AG09309 (cell line): ENCODE data around the gene DNAJC9.

Source experiments
- DNase-seq: peaks from one replicate; pipeline ENCODE4 v3.0.0-alpha.2; 2010; ENCODE audit warnings: low read depth
- H3K4me3 ChIP-seq: 2 replicates; pipeline ENCODE4 v1.5.1; 2011; ENCODE audit warnings: mild to moderate bottlenecking, low read depth, low read length, moderate library complexity; ENCODE audit not compliant: control insufficient read depth
- CTCF ChIP-seq: IDR thresholded peaks from 2 replicates; pipeline ENCODE4 v1.5.1; 2011; ENCODE audit warnings: mild to moderate bottlenecking, low read depth, low read length, inconsistent platforms; ENCODE audit not compliant: insufficient read depth, control insufficient read depth; ENCODE audit errors: missing control alignments

The DNAJC9 gene

GRCh38 chr10:73252445-73253224 lies 5.6 kb upstream of the DNAJC9 start, which contains the start of gene MRPS16:
Gene MRPS16 (minus strand): TSS chr10:73252644. CDS start chr10:73252482, 162 bp downstream.
- peak; percentile 88 for DNase-seq
- peak within 1 kb of the TSS; percentile 85 for H3K4me3 ChIP-seq
- no peak for TF ChIP-seq CTCF

- no peak for TF ChIP-seq CTCF
- no peak for DNase-seq
- peak overlapping the region; percentile 85 for H3K4me3 ChIP-seq
Measured at GRCh38 chr10:73251683-73252444, 4.8 kb upstream of the DNAJC9 start.

- H3K4me3 ChIP-seq = no peak overlapping the region
- no peak for TF ChIP-seq CTCF
- no peak for DNase-seq
Measured at GRCh38 chr10:73248259-73248724, 1.2 kb upstream of the DNAJC9 start.

- no peak for TF ChIP-seq CTCF
- DNase-seq = no peak
- H3K4me3 ChIP-seq = peak overlapping the region; percentile 57
Measured at GRCh38 chr10:73247509-73248258, 629 bp upstream of the DNAJC9 start.

GRCh38 chr10:73246322-73246645 lies 771 bp downstream of the DNAJC9 start:
- no peak for TF ChIP-seq CTCF
- no peak for DNase-seq
- peak overlapping the region; percentile 57 for H3K4me3 ChIP-seq

GRCh38 chr10:73244866-73245477 lies 2.1 kb downstream of the DNAJC9 start:
- no peak for DNase-seq
- TF ChIP-seq CTCF = no peak
- H3K4me3 ChIP-seq = peak overlapping the region; percentile 57
